ENCODE data around the gene WDR7. TPM values are rescaled to one million over a fixed set of nuclear protein-coding genes. Genes with fewer than 3 reads are reported as not detected.
"Not testable (repeated sequence)": the region's sequence is repeated elsewhere in the genome, so short reads cannot be mapped to it uniquely, and the experiment has no call there.

Gene WDR7
- total and polyA plus RNA-seq, 2 of the 4 experiments (the other 2 are of a cell fraction), result 3.7 to 23.3 TPM

- H3K9me1 ChIP-seq (ENCODE audit: insufficient read depth, low read length); H3K23ac ChIP-seq (ENCODE audit: low read depth, low read length); H3K4ac ChIP-seq (ENCODE audit: low read depth, low read length); H3K56ac ChIP-seq (ENCODE audit: extremely low read depth, insufficient read depth, low read length); H2BK15ac ChIP-seq (ENCODE audit: low read depth, low read length); H2BK20ac ChIP-seq (ENCODE audit: low read depth, low read length); POLR2A ChIA-PET (ENCODE audit: unreplicated experiment); H3K4me3 ChIP-seq (ENCODE audit: insufficient read depth, low read depth, low read length); H2AK5ac ChIP-seq (ENCODE audit: low read depth, low read length); H2AK9ac ChIP-seq (replicated peaks; ENCODE audit: low read depth, low read length, poor library complexity); dilution Hi-C loops (cut with HindIII; ENCODE audit: low sequenced_read_pairs, unreplicated experiment); BruUV-seq (replicated peaks); H3K4me1 ChIP-seq (ENCODE audit: control insufficient read depth, insufficient read depth, low read length); in situ Hi-C loops (cut with MboI; ENCODE audit: low sequenced_read_pairs); H2BK5ac ChIP-seq (ENCODE audit: low read depth, low read length, poor library complexity, severe bottlenecking); intact Hi-C loops (cut with micrococcal nuclease); H3K36me3 ChIP-seq (ENCODE audit: control insufficient read depth, insufficient read depth, low read length); H4K20me1 ChIP-seq (ENCODE audit: insufficient read depth, low read length); H3K9me3 ChIP-seq (ENCODE audit: control insufficient read depth, insufficient read depth, low read length); H4K91ac ChIP-seq (ENCODE audit: insufficient read depth, low read depth, low read length); H3K18ac ChIP-seq (ENCODE audit: low read depth, low read length); H3K27me3 ChIP-seq (ENCODE audit: control insufficient read depth, insufficient read depth, low read length); DNase-seq; H3K14ac ChIP-seq (replicated peaks; ENCODE audit: low read depth, low read length); H4K8ac ChIP-seq (ENCODE audit: low read depth in 2 of 2, low read length in 2 of 2); H2BK120ac ChIP-seq (ENCODE audit: low read depth, low read length); H3K4me2 ChIP-seq (ENCODE audit: low read depth, low read length); CTCF ChIA-PET; H4K5ac ChIP-seq (ENCODE audit: low read depth, low read length); H3K27ac ChIP-seq (ENCODE audit: insufficient read depth, low read length); ATAC-seq (ENCODE audit: low read depth); H2AFZ ChIP-seq (replicated peaks; ENCODE audit: low read length, poor library complexity); H3K9ac ChIP-seq (ENCODE audit: low read depth, low read length): not testable (repeated sequence)
- 100% methylated on average over 2 of the region's 7 CpGs; no CpG with 5 or more reads in 1 of the 2 experiments for WGBS, 2 experiments (ENCODE audit: extremely low coverage in 2 of 2, insufficient read length in 1 of 2)
- H3K79me1 ChIP-seq (ENCODE audit: low read depth in 1 of 2, low read length in 2 of 2), result peaks cover 16 to 28% of the 10 kb centered on the region in 2 experiments
These were observed 3.1 kb downstream of the WDR7 start for GRCh38 chr18:56654280-56654679.
